ENCODE measurements around the gene ARF1.

The ARF1 gene

GRCh38 chr1:228131766-228132165 lies 49.3 kb downstream of the ARF1 start:
- no peak for DNase-seq

GRCh38 chr1:228134591-228134990 lies 52.1 kb downstream of the ARF1 start:
- no peak for DNase-seq

DNA sequence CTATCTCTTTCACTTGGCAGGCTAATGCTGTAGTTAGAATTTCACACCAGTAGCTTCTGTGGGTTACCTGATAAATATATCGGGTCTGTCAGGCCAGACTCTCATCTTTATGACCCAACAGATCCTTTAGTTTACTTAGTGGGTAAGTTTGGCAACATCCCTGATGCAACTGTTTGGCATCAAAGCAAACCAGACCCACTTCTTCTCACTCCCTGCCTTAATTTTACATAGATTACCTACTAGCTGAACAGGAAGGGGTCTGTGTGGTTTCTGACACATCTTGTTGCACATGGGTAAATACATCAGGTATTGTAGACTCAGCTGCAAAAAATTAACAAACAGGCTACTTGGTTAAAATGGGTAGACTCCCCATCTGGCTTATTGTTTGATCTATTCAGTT lies 54.4 kb downstream of the ARF1 start:
- DNase-seq, result peak; percentile 37

- no peak for DNase-seq
These were observed 57.0 kb downstream of the ARF1 start for GRCh38 chr1:228139406-228139930.

GRCh38 chr1:228139931-228140723 lies 57.6 kb downstream of the ARF1 start, which contains the start of gene GUK1:
Gene GUK1, plus strand, starts transcription at chr1:228140279. Its CDS starts 24 bp downstream, at chr1:228140303.
- peak; percentile 100 for DNase-seq

DNA sequence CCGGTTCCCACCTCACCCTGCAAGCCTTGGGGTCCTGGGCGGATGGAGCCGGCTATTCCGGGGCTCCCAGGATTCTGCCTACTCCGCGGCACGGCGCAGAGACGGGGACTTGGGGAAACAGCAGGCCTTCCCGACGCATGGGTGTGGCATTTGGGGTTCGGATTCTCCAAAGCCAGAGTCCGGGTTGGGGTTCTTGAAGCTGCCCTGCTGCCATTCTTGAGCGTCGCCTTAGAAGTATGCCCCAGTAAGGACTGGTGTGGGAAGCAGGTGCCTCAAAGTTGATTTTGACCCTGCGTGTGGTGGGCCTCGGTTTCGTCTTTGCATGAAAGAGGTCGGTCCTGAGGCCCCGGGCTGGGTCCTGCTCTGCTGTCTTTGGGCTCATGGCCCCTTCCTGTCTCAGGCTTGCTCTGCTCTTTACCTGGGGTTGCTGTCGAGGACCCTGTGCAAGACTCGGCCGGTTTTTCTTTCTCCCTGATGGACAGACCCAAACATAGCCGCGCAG lies 58.3 kb downstream of the ARF1 start:
- DNase-seq, result no peak

DNA sequence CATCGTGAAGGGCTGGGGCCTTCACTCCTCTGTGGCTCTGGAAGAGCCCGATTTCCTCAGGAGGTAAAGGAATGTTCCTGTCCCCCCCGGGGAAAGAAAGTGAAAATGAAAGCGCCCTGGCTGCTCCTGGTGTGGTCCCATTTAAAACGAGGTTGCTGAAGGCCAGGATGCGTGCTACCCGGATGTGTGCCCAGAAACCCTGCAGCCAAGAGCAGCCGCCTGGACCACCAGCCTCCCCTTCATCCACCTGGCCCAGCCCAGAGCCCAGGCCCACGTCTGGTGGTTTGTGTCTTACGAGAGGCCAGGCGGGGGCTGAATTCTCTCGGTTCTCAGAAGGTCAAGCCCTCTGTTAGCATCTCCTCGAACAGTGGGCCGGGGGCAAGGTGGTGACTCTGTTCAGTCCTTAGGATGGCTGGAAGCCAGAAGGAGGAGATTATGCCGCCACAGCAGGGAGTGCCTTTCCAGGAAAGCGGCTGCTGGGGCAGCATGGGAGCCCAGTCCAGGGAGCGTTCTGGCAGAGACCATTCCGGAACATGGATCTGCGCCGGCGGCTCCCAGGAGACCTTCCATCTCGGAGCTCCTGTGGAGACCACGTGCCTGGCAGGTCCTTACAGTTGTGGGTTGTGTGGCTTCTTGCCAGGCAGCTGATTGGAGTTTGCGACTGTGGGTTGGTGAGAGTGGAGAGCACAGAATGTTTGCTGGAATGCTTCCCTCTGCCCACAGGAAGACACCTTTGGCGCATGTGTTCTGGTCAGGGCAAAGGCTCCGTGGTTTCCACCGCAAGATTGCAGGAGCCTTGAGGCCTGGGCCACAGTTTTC lies 58.9 kb downstream of the ARF1 start:
- DNase-seq, result no peak

DNA sequence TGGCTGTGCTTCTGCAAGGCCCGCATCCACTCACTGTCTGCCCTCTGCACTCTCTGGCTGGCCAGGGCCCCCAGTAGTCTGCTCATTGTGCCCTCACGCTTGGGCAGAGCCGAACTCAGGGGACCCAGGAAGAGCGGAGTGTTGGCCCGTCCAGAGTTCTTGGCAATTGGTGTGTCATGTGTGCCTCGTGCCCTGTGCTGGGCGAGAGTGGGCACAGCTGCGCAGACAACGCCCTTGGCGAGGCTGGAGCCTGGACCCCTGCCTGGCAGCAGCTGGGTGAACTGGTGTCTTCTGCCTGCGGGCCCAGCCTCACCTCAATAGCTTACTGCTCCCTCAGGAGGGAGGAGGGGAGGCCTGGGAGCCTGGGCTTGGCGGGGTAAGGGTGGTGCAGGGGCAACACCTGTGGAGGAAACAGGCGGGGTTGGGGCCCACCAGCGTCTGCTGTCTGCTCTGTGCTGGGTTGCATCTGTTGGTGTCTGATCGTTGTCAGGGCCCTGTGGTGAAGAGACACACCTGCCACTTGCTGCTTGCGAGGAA lies 59.7 kb downstream of the ARF1 start:
- DNase-seq, result no peak

DNA sequence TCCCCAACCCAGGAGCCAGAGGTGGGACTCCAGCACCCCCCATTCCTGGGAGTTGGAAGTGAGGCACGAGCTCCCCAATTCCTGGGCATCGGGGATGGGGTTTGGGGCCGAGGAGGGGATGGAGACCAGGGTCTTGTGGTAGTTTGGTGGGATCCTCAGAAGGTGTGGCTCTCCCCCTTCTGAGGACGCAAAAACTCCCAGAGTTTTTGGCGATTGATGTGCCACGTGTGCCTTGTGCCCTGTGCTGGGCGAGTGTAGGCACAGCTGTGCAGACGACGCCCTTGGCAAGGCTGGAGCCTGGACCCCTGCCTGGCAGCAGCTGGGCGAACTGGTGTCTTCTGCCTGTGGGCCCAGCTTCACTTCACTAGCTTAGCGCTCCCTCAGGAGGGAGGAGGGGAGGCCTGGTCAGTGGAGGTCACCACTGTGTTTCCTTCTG lies 60.2 kb downstream of the ARF1 start:
- DNase-seq, result no peak

GRCh38 chr1:228143480-228144192 lies 61.1 kb downstream of the ARF1 start:
- no peak for DNase-seq

DNA sequence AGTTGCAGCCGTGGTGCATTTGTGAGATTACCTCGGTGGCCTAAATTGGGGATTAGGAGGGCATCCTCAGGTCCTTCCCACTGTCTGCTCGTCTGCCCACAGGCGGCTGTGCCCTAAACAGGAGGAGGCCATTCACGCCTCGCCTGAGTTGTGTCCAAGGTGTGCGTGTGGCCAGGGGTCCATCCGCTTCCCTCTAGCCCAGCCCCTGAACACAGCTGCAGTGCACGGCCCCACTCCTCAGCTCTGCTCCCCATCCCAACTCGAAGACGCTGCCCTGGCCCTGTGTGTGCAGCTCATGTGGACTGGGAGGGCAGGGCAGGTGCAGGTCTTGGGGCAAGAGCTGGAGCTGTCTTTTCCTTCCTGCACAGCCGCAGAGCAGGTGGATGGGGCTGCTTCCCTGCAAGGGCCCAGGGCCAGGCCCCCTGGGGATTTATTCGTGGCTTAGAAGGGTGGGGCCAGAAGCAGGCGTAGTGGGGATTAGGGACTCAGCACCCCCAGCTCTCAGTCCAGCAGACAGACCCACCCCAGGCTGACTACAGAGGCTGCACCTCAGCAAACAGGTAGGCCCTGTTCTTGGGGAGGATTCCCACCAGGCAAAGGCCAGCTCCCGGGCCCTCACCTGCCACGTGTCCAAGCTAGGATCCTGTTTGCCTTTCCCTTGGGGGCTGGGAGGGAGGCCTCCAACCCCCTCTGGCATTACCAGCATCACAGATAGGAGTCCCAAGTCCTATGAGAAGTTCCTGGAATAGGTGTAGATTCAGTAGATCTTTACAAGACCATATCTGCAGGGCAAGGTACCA lies 61.9 kb downstream of the ARF1 start:
- no peak for DNase-seq

DNA sequence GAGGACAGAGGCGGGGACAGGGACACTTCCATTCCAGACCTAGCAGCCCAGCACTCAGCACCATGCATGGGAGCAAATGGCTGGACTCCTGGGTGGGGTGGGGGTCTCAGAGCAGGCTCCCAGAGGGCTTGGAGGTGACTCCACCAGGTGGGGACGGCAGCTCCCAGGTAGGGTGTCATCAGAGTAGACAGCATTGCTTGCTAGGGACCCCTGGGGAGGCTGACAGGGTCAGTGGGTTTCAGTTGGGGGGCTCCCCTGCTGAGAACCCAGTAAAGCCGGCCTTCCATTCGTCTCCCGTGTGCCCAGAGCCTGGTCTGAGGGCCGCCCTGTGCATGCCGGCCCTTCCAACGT lies 62.5 kb downstream of the ARF1 start:
- no peak for DNase-seq

- no peak for DNase-seq
These were observed 63.2 kb downstream of the ARF1 start for GRCh38 chr1:228145463-228146416.

DNA sequence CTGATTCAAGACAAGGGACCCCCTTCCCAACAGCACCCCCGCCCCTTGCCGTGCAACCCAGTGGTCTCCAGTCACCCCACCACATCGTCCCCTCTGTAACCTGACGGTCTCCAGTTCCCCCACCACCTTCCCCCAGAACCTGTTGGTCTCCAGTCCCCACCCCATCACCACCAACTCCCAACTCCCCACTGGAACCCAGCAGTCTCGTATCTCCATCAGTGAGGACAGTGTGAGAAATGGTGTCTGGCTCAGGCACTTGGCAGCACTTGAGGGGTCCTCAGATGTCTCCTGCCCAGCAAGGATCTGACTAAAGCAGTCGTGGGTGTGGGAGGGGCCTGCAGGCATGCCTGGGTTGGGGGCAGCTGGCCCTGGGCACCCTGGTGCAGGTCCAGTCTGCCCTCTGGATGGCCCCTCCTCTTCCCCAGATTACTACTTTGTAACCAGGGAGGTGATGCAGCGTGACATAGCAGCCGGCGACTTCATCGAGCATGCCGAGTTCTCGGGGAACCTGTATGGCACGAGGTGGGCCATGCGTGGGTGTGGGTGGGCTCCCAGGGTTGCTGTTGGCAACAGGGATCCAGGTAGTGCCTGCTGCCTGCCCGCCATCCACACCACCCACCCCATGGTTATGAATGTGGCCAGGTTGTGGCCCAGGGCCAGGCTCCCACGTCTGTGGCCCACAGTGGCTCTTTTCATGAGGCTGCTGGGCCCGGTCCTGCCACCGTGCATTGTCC lies 64.1 kb downstream of the ARF1 start:
- no peak for DNase-seq

GRCh38 chr1:228147151-228147693 lies 64.7 kb downstream of the ARF1 start:
- no peak for DNase-seq

DNA sequence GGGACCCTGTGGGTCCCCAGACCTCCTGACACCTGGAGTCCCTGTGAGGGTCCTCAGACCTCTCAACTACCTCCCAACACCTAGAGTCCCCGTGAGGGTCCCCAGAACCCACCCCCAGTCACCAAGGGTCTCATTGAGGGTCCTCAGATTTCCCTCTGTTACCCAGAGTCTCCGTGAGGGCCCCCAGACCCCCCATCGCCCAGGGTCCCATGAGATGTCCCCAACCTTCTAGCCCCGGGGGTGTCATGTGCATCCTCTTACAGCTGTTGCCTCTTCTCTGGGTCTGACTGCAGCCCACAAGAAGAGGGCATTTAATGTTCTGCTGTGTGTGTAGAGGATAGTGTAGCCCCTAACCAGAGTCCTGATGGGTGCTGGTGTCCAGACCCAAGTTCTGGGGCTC lies 65.3 kb downstream of the ARF1 start:
- no peak for DNase-seq

GRCh38 chr1:228148196-228148861 lies 65.8 kb downstream of the ARF1 start:
- DNase-seq, result no peak

All from NK-92 treated with Interleukin-12 subunit alpha and Interleukin-12 subunit beta, amount 100 ng/mL, for 24 hours (cell line).